ENCODE results near the gene PNRC1.
"Not testable (repeated sequence)": the region's sequence is repeated elsewhere in the genome, so short reads cannot be mapped to it uniquely, and the experiment has no call there.

PNRC1 gene

GRCh38 chr6:89080281-89081128 lies at the start of gene PNRC1:
Gene PNRC1 (plus strand): TSS chr6:89080751. CDS start chr6:89080895, 144 bp downstream.
- peak; percentile 100 for DNase-seq

- DNase-seq = no peak
Observed at GRCh38 chr6:89032599-89032998, 48.0 kb upstream of the PNRC1 start.

- DNase-seq = no peak
Observed at GRCh38 chr6:89033461-89033860, 47.1 kb upstream of the PNRC1 start.

- not testable (repeated sequence) for DNase-seq
Observed at GRCh38 chr6:89034116-89034515, 46.4 kb upstream of the PNRC1 start.

GRCh38 chr6:89034586-89035251 lies 45.8 kb upstream of the PNRC1 start:
- DNase-seq = peak; percentile 23

- no peak for DNase-seq
Observed at GRCh38 chr6:89035252-89036101, 45.1 kb upstream of the PNRC1 start.

- no peak for DNase-seq
Observed at GRCh38 chr6:89037141-89037900, 43.2 kb upstream of the PNRC1 start.

- DNase-seq = not testable (repeated sequence)
Observed at GRCh38 chr6:89037901-89038293, 42.7 kb upstream of the PNRC1 start.

GRCh38 chr6:89042664-89043063 lies 37.9 kb upstream of the PNRC1 start:
- DNase-seq = no peak

GRCh38 chr6:89044328-89045010 lies 36.1 kb upstream of the PNRC1 start:
- DNase-seq = no peak

GRCh38 chr6:89045011-89045387 lies 35.6 kb upstream of the PNRC1 start:
- DNase-seq = peak; percentile 36

- DNase-seq = no peak
Observed at GRCh38 chr6:89045576-89045975, 35.0 kb upstream of the PNRC1 start.

GRCh38 chr6:89047473-89047872 lies 33.1 kb upstream of the PNRC1 start:
- DNase-seq = no peak

GRCh38 chr6:89048288-89048923 lies 32.1 kb upstream of the PNRC1 start:
- no peak for DNase-seq

- DNase-seq = no peak
Observed at GRCh38 chr6:89048985-89049384, 31.6 kb upstream of the PNRC1 start.

- DNase-seq = no peak
Observed at GRCh38 chr6:89050155-89050554, 30.4 kb upstream of the PNRC1 start.

GRCh38 chr6:89050697-89051096 lies 29.9 kb upstream of the PNRC1 start:
- DNase-seq = no peak

GRCh38 chr6:89051676-89052075 lies 28.9 kb upstream of the PNRC1 start:
- DNase-seq = no peak

GRCh38 chr6:89054208-89054607 lies 26.3 kb upstream of the PNRC1 start:
- DNase-seq = no peak

- DNase-seq = no peak
Observed at GRCh38 chr6:89057759-89058158, 22.8 kb upstream of the PNRC1 start.

GRCh38 chr6:89058627-89059026 lies 21.9 kb upstream of the PNRC1 start:
- DNase-seq = no peak

Measured in midbrain (tissue), 1 donor.